IPS-11a (cell line): Measurements from ENCODE around the gene COL27A1.
"Not testable (repeated sequence)": the region's sequence is repeated elsewhere in the genome, so short reads cannot be mapped to it uniquely, and the experiment has no call there.

ENCODE experiments used
- H3K4me3 ChIP-seq: one replicate; pipeline ENCODE4 v1.5.1; 2013; ENCODE audit warnings: low read depth, low read length, control low read depth

Gene COL27A1

GRCh38 chr9:114314881-114315722 is 159.8 kb downstream of the COL27A1 start:
- no peak overlapping the region for H3K4me3 ChIP-seq

GRCh38 chr9:114315723-114316363 is 160.5 kb downstream of the COL27A1 start:
- H3K4me3 ChIP-seq = no peak overlapping the region

- no peak overlapping the region for H3K4me3 ChIP-seq
Measured at GRCh38 chr9:114316605-114317230, 161.4 kb downstream of the COL27A1 start.

- no peak overlapping the region for H3K4me3 ChIP-seq
Measured at GRCh38 chr9:114317665-114318357, 162.5 kb downstream of the COL27A1 start.

GRCh38 chr9:114318416-114318815 is 163.1 kb downstream of the COL27A1 start:
- H3K4me3 ChIP-seq = no peak overlapping the region

- no peak overlapping the region for H3K4me3 ChIP-seq
Measured at GRCh38 chr9:114319147-114319546, 163.8 kb downstream of the COL27A1 start.

GRCh38 chr9:114320710-114321109 is 165.4 kb downstream of the COL27A1 start:
- H3K4me3 ChIP-seq = not testable (repeated sequence)

- H3K4me3 ChIP-seq = no peak overlapping the region
Measured at GRCh38 chr9:114321759-114322158, 166.4 kb downstream of the COL27A1 start.

- not testable (repeated sequence) for H3K4me3 ChIP-seq
Measured at GRCh38 chr9:114322160-114322818, 167.0 kb downstream of the COL27A1 start.

- H3K4me3 ChIP-seq = not testable (repeated sequence)
Measured at GRCh38 chr9:114322831-114323531, 167.6 kb downstream of the COL27A1 start, which contains the start of gene ORM1. Gene ORM1 (plus strand): TSS chr9:114323098. CDS start chr9:114323134, 36 bp downstream.

GRCh38 chr9:114323849-114324248 is 168.5 kb downstream of the COL27A1 start:
- not testable (repeated sequence) for H3K4me3 ChIP-seq

GRCh38 chr9:114324492-114324891 is 169.2 kb downstream of the COL27A1 start:
- H3K4me3 ChIP-seq = no peak overlapping the region

- H3K4me3 ChIP-seq = not testable (repeated sequence)
Measured at GRCh38 chr9:114324965-114325364, 169.6 kb downstream of the COL27A1 start.

- H3K4me3 ChIP-seq = not testable (repeated sequence)
Measured at GRCh38 chr9:114325684-114326254, 170.4 kb downstream of the COL27A1 start.

- no peak overlapping the region for H3K4me3 ChIP-seq
Measured at GRCh38 chr9:114327749-114328148, 172.4 kb downstream of the COL27A1 start.

- not testable (repeated sequence) for H3K4me3 ChIP-seq
Measured at GRCh38 chr9:114328357-114328820, 173.1 kb downstream of the COL27A1 start.

- H3K4me3 ChIP-seq = not testable (repeated sequence)
Measured at GRCh38 chr9:114328937-114329624, 173.7 kb downstream of the COL27A1 start.

GRCh38 chr9:114329625-114330022 is 174.3 kb downstream of the COL27A1 start, which contains the start of gene ORM2:
Gene ORM2 (plus strand): TSS chr9:114329869. CDS start chr9:114329905, 36 bp downstream.
- not testable (repeated sequence) for H3K4me3 ChIP-seq

- H3K4me3 ChIP-seq = no peak overlapping the region
Measured at GRCh38 chr9:114330636-114331035, 175.3 kb downstream of the COL27A1 start.
